Measurements from ENCODE around the gene EDDM3A. TPM values are rescaled to one million over a fixed set of nuclear protein-coding genes. Genes with fewer than 3 reads are reported as not detected.

The EDDM3A gene
- total RNA-seq, 3 donors from 2014 or later = not detected

DNA sequence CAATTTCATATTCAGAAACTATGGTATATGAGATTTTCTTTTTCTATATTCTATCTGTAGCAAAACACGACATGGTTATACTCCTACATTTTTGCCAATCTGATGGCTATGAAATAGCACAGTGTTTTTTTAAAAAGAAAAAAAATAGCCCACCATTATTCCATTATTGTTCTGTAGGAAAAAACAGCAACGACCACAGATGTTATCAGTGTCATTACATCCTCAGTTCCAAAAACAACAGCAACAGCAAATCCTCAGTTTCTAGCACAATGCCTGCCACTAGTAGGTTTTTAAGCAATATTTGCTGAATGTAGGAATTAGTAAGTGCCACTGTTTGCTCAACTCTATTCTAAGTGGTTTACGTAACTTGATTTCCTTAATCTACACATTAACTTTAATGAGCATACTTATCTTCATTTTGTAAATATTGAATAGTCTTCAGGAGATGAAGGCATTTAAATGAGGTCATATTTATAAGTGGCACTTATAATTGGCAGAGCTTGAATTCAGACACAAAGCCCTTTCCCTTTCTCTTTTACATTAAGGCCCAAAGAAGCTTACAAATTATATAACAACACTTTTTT is 43.6 kb downstream of the EDDM3A start:
- H3K4me3 ChIP-seq = no peak overlapping the region
- no peak for TF ChIP-seq POLR2A (IDR thresholded peaks at IDR 0.05)
- TF ChIP-seq, protein P1, sequence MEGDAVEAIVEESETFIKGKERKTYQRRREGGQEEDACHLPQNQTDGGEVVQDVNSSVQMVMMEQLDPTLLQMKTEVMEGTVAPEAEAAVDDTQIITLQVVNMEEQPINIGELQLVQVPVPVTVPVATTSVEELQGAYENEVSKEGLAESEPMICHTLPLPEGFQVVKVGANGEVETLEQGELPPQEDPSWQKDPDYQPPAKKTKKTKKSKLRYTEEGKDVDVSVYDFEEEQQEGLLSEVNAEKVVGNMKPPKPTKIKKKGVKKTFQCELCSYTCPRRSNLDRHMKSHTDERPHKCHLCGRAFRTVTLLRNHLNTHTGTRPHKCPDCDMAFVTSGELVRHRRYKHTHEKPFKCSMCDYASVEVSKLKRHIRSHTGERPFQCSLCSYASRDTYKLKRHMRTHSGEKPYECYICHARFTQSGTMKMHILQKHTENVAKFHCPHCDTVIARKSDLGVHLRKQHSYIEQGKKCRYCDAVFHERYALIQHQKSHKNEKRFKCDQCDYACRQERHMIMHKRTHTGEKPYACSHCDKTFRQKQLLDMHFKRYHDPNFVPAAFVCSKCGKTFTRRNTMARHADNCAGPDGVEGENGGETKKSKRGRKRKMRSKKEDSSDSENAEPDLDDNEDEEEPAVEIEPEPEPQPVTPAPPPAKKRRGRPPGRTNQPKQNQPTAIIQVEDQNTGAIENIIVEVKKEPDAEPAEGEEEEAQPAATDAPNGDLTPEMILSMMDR (IDR thresholded peaks at IDR 0.05) = no peak
- TF ChIP-seq POLR2AphosphoS5 (IDR thresholded peaks at IDR 0.05) = no peak
- intact Hi-C loops (cut with DNase I; ENCODE audit: low total_unique reads) = no loop called here
- H3K27ac ChIP-seq = no peak overlapping the region
- no peak for DNase-seq (ENCODE audit: low spot score in 2 of 2)
- H3K4me1 ChIP-seq = no peaks in the 10 kb centered on the region
- H3K27me3 ChIP-seq = no peaks in the 10 kb centered on the region
- H3K9me3 ChIP-seq = no peaks in the 10 kb centered on the region
- no peaks in the 10 kb centered on the region for H3K36me3 ChIP-seq

DNA sequence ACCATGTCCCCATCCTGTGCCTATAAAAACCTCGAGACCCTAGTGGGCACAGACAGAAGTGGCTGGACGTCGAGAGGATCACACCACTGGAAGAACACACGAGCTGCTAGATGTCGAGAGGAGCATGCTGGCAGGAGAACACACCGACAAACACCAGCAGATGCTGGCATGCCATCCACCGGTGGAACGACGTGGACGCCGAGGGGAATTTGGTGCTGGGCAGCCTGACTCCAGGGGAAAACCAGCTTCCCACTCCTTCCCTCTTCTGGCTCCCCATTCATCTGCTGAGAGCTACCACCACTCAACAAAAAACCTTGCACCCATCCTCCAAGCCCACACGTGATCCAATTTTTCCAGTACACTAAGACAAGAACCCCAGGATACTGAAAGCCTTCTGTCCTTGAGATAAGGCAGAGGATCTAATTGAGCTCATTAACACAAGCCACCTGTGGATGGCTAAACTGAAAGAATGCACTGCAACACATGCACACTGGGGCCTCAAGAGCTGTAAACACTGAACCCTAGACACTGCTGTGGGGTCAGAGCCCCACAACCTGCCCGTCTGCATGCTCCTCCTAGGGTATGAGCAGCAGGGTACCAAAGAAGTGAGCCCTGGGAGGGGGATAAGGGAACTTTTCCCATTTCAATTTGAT is 44.9 kb downstream of the EDDM3A start:
- Histone ChIP-seq H3K36me3 (no peaks in the 10 kb centered on the region), H3K9me3 (no peaks in the 10 kb centered on the region), H3K4me3 (no peak overlapping the region), H3K27ac (no peak overlapping the region), H3K27me3 (no peaks in the 10 kb centered on the region), H3K4me1 (no peaks in the 10 kb centered on the region)
- DNase-seq (ENCODE audit: low spot score in 2 of 2) = no peak
- no peak for TF ChIP-seq POLR2AphosphoS5 (IDR thresholded peaks at IDR 0.05)
- intact Hi-C loops (cut with DNase I; ENCODE audit: low total_unique reads) = no loop called here

DNA sequence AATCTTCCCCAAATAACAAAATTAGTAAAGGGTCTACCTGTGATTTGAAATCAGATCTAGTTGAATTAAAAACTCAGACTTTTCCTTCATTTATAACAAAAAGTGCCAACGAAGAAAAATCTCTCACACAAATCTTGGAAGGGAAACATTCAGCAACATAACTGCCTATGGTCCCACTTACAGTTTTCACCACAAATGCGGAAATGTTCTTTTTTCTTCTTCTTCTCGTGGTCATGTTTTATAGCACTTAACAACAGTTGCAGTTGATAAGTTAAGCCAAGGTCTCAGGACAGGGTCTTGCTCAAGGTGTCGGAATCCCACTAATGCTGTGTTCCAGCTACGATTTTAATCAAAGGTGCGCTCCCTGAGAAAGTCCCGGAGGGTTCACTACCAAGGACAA is 45.5 kb downstream of the EDDM3A start:
- H3K4me1 ChIP-seq = no peaks in the 10 kb centered on the region
- DNase-seq (ENCODE audit: low spot score in 2 of 2) = no peak
- no peak overlapping the region for H3K4me3 ChIP-seq
- TF ChIP-seq POLR2AphosphoS5 (IDR thresholded peaks at IDR 0.05) (no peak), POLR2A (IDR thresholded peaks at IDR 0.05) (no peak)
- TF ChIP-seq, protein P1 (IDR thresholded peaks at IDR 0.05) = no peak
- H3K36me3 ChIP-seq = no peaks in the 10 kb centered on the region
- no peaks in the 10 kb centered on the region for H3K9me3 ChIP-seq
- H3K27me3 ChIP-seq = no peaks in the 10 kb centered on the region
- intact Hi-C loops (cut with DNase I; ENCODE audit: low total_unique reads) = no loop called here
- H3K27ac ChIP-seq = no peak overlapping the region

DNA sequence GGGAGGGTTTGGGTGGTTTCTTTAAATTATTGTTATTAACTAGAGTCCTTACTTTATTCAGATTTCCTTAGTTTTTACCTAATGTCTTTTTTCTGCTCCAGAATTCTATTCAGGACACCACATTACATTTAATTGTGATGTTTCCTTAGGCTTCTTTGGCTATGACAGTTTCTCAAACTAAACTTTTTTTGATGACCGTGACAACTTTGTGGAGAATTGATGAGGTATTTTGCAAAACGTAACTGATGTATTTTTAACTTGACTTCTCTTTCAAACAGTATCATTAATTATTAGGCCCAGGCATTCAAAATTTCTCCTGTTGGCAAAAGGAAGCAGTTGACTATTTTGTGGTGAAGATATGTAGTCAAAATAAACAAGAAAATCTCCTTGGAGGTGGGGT is 45.9 kb downstream of the EDDM3A start:
- intact Hi-C loops (cut with DNase I; ENCODE audit: low total_unique reads) = no loop called here
- H3K27me3 ChIP-seq = no peaks in the 10 kb centered on the region

DNA sequence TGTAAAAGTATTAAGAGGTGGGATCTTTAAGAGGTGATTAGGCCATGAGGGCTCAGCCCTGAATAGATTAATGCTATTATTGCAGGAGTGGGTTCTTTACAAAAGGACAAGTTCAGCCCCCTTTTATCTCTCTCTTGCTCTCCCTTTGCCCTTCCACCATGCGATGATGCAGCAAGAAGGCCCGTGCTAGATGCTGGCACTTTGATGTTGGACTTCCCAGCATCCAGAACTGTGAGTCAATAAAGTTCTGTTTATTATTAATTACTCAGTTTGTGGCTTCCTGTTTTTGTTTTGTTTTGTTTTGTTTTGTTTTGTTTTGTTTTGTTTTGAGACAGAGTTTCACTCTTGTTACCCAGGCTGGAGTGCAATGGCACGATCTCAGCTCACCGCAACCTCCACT is 46.9 kb downstream of the EDDM3A start:
- no peaks in the 10 kb centered on the region for H3K4me1 ChIP-seq
- no peak overlapping the region for H3K27ac ChIP-seq
- intact Hi-C loops (cut with DNase I; ENCODE audit: low total_unique reads) = no loop called here
- no peaks in the 10 kb centered on the region for H3K27me3 ChIP-seq
- TF ChIP-seq, protein P1 (IDR thresholded peaks at IDR 0.05) = no peak
- TF ChIP-seq POLR2A (IDR thresholded peaks at IDR 0.05) = no peak
- no peak for TF ChIP-seq POLR2AphosphoS5 (IDR thresholded peaks at IDR 0.05)
- no peaks in the 10 kb centered on the region for H3K36me3 ChIP-seq
- no peak for DNase-seq (ENCODE audit: low spot score in 2 of 2)
- no peak overlapping the region for H3K4me3 ChIP-seq
- H3K9me3 ChIP-seq = no peaks in the 10 kb centered on the region

More for the DNA sequence above, 45.9 kb downstream of the EDDM3A start:
- no peak overlapping the region for H3K27ac ChIP-seq
- TF ChIP-seq POLR2A (IDR thresholded peaks at IDR 0.05) = no peak
- TF ChIP-seq, protein P1 (IDR thresholded peaks at IDR 0.05) = no peak
- no peak for TF ChIP-seq POLR2AphosphoS5 (IDR thresholded peaks at IDR 0.05)
- no peak overlapping the region for H3K4me3 ChIP-seq
- no peak for DNase-seq (ENCODE audit: low spot score in 2 of 2)
- no peaks in the 10 kb centered on the region for H3K36me3 ChIP-seq
- H3K4me1 ChIP-seq = no peaks in the 10 kb centered on the region
- no peaks in the 10 kb centered on the region for H3K9me3 ChIP-seq

All from breast epithelium (tissue), 4 donors.